HG03159 (cell line): ENCODE data around the gene ARHGAP28.

Source experiments
- ATAC-seq: cut with Tn5 transposase; IDR thresholded peaks from one replicate; pipeline ENCODE4 v1.9.1; 2021; ENCODE audit warnings: mild to moderate bottlenecking, moderate library complexity; ENCODE audit not compliant: unreplicated experiment

Gene ARHGAP28

GRCh38 chr18:6729247-6730091 is at the start of gene ARHGAP28:
ARHGAP28 (plus strand) TSS chr18:6729716; CDS start chr18:6729822, 106 bp downstream.
- peak; percentile 65 for ATAC-seq

- no peak for ATAC-seq
Observed at GRCh38 chr18:6681331-6681875, 48.1 kb upstream of the ARHGAP28 start.

- no peak for ATAC-seq
Observed at GRCh38 chr18:6682437-6683111, 46.9 kb upstream of the ARHGAP28 start.

GRCh38 chr18:6683112-6683876 is 46.2 kb upstream of the ARHGAP28 start:
- no peak for ATAC-seq

- ATAC-seq = no peak
Observed at GRCh38 chr18:6687676-6688075, 41.8 kb upstream of the ARHGAP28 start.

GRCh38 chr18:6708890-6709289 is 20.6 kb upstream of the ARHGAP28 start:
- ATAC-seq = no peak

- ATAC-seq = no peak
Observed at GRCh38 chr18:6711467-6711866, 18.0 kb upstream of the ARHGAP28 start.

GRCh38 chr18:6712401-6712800 is 17.1 kb upstream of the ARHGAP28 start:
- no peak for ATAC-seq

- no peak for ATAC-seq
Observed at GRCh38 chr18:6714010-6714409, 15.5 kb upstream of the ARHGAP28 start.

- no peak for ATAC-seq
Observed at GRCh38 chr18:6718267-6718666, 11.2 kb upstream of the ARHGAP28 start.

- no peak for ATAC-seq
Observed at GRCh38 chr18:6719098-6719846, 10.2 kb upstream of the ARHGAP28 start.

- no peak for ATAC-seq
Observed at GRCh38 chr18:6719910-6720683, 9.4 kb upstream of the ARHGAP28 start.

- ATAC-seq = no peak
Observed at GRCh38 chr18:6721755-6722154, 7.8 kb upstream of the ARHGAP28 start.

GRCh38 chr18:6722690-6723089 is 6.8 kb upstream of the ARHGAP28 start:
- ATAC-seq = no peak

GRCh38 chr18:6724331-6724730 is 5.2 kb upstream of the ARHGAP28 start:
- no peak for ATAC-seq

- no peak for ATAC-seq
Observed at GRCh38 chr18:6728331-6728730, 1.2 kb upstream of the ARHGAP28 start.

- ATAC-seq = no peak
Observed at GRCh38 chr18:6728809-6729246, 688 bp upstream of the ARHGAP28 start.

- no peak for ATAC-seq
Observed at GRCh38 chr18:6730416-6731221, 1.1 kb downstream of the ARHGAP28 start.

GRCh38 chr18:6731222-6731596 is 1.7 kb downstream of the ARHGAP28 start:
- ATAC-seq = no peak
